Activated CD8-positive, alpha-beta T cell treated with anti-CD3 and anti-CD28 coated beads for 36 hours (primary cell): ENCODE results near the gene LOC128125822.

Source experiments
- ATAC-seq: fragments of 200-7000 bp; cut with Tn5 transposase; one replicate; pipeline ENCODE4 v1.10.0; 2021; ENCODE audit warnings: mild to moderate bottlenecking, moderate library complexity
- CTCF ChIA-PET: fragments of 350-600 bp; sonication (Branson Sonifier 250); formaldehyde crosslinking; loops from one replicate; lab custom pipeline; 2021; ENCODE audit warnings: antibody characterized with exemption; lab: Charles Lee
- POLR2A ChIA-PET: fragments of 350-600 bp; sonication (Branson Sonifier 250); formaldehyde crosslinking; loops from one replicate; lab custom pipeline; 2021; ENCODE audit warnings: antibody characterized with exemption; lab: Charles Lee
- DNase-seq: peaks from one replicate; pipeline ENCODE4 v3.0.0-alpha.2; 2020
- H3K27ac Mint-ChIP-seq: one replicate; pipeline ENCODE4 v1.8.0; 2021; ENCODE audit warnings: mild to moderate bottlenecking, mixed read lengths
- H3K27me3 Mint-ChIP-seq: one replicate; pipeline ENCODE4 v1.8.0; 2021; ENCODE audit warnings: mixed read lengths
- H3K36me3 Mint-ChIP-seq: one replicate; pipeline ENCODE4 v1.8.0; 2021; ENCODE audit warnings: low read depth, mixed read lengths
- H3K4me1 Mint-ChIP-seq: one replicate; pipeline ENCODE4 v1.8.0; 2021; ENCODE audit warnings: low read depth, mixed read lengths
- H3K4me3 Mint-ChIP-seq: one replicate; pipeline ENCODE4 v1.8.0; 2021; ENCODE audit warnings: mild to moderate bottlenecking, moderate library complexity, mixed read lengths
- H3K9me3 Mint-ChIP-seq: one replicate; pipeline ENCODE4 v1.8.0; 2021; ENCODE audit warnings: mixed read lengths
- CTCF ChIP-seq: fragments of 200-600 bp; IDR thresholded peaks from one replicate; pipeline ENCODE4 v1.8.0; 2022; ENCODE audit warnings: antibody characterized with exemption, mild to moderate bottlenecking
- intact Hi-C: fragments of 100-400 bp; cut with micrococcal nuclease; formaldehyde crosslinking; loops from one replicate; pipeline ENCODE4 v1.10.0; 2022

The LOC128125822 gene

GRCh38 chr6:63579937-63580703 is 7.8 kb downstream of the LOC128125822 start:
- H3K9me3 Mint-ChIP-seq: no peaks in the 10 kb centered on the region
- TF ChIP-seq CTCF: no peak
- no peaks in the 10 kb centered on the region for H3K27me3 Mint-ChIP-seq
- ATAC-seq: no peak
- intact Hi-C loops: no loop called here
- no peak overlapping the region for H3K4me3 Mint-ChIP-seq
- H3K4me1 Mint-ChIP-seq: peaks cover 11% of the 10 kb centered on the region
- peaks cover 44% of the 10 kb centered on the region for H3K36me3 Mint-ChIP-seq
- no peak overlapping the region for H3K27ac Mint-ChIP-seq
- ChIA-PET POLR2A (no interaction called here), CTCF (interaction anchor here (1.7 kb wide), 1 partner anchor 19 kb away, joined by 6 read pairs; no protein-coding TSS in a partner anchor)
- DNase-seq: no peak

GRCh38 chr6:63580704-63580961 is 8.4 kb downstream of the LOC128125822 start:
- Mint-ChIP-seq H3K27me3 (no peaks in the 10 kb centered on the region), H3K4me1 (peaks cover 11% of the 10 kb centered on the region), H3K9me3 (no peaks in the 10 kb centered on the region), H3K27ac (no peak overlapping the region), H3K4me3 (no peak overlapping the region), H3K36me3 (peaks cover 43% of the 10 kb centered on the region)
- ChIA-PET CTCF (interaction anchor here (1.7 kb wide), 1 partner anchor 18 kb away, joined by 6 read pairs; no protein-coding TSS in a partner anchor), POLR2A (no interaction called here)
- intact Hi-C loops: no loop called here
- ATAC-seq (no peak), DNase-seq (no peak)
- no peak for TF ChIP-seq CTCF

GRCh38 chr6:63581355-63582013 is 9.2 kb downstream of the LOC128125822 start:
- POLR2A ChIA-PET: no interaction called here
- ATAC-seq: no peak
- TF ChIP-seq CTCF: no peak
- Mint-ChIP-seq H3K27ac (no peak overlapping the region), H3K9me3 (no peaks in the 10 kb centered on the region), H3K4me3 (no peak overlapping the region), H3K4me1 (peaks cover 6% of the 10 kb centered on the region), H3K36me3 (peaks cover 38% of the 10 kb centered on the region), H3K27me3 (no peaks in the 10 kb centered on the region)
- DNase-seq: no peak
- CTCF ChIA-PET: interaction anchor here (1.7 kb wide), 1 partner anchor 17 kb away, joined by 6 read pairs; no protein-coding TSS in a partner anchor
- intact Hi-C loops: no loop called here

GRCh38 chr6:63582579-63583231 is 10.4 kb downstream of the LOC128125822 start:
- ChIA-PET CTCF (interaction anchor here (3.1 kb wide), 1 partner anchor 9 kb away, joined by 17 read pairs; no protein-coding TSS in a partner anchor), POLR2A (interaction anchor here (1.7 kb wide), 1 partner anchor 8 kb away, joined by 6 read pairs; no protein-coding TSS in a partner anchor)
- no peak for ATAC-seq
- no peak for DNase-seq
- no peaks in the 10 kb centered on the region for H3K27me3 Mint-ChIP-seq
- no peaks in the 10 kb centered on the region for H3K9me3 Mint-ChIP-seq
- TF ChIP-seq CTCF: no peak
- no peaks in the 10 kb centered on the region for H3K4me1 Mint-ChIP-seq
- peaks cover 28% of the 10 kb centered on the region for H3K36me3 Mint-ChIP-seq
- intact Hi-C loops: no loop called here
- H3K4me3 Mint-ChIP-seq: no peak overlapping the region
- no peak overlapping the region for H3K27ac Mint-ChIP-seq
